ENCODE data around the gene PDE4D.

PDE4D gene

DNA sequence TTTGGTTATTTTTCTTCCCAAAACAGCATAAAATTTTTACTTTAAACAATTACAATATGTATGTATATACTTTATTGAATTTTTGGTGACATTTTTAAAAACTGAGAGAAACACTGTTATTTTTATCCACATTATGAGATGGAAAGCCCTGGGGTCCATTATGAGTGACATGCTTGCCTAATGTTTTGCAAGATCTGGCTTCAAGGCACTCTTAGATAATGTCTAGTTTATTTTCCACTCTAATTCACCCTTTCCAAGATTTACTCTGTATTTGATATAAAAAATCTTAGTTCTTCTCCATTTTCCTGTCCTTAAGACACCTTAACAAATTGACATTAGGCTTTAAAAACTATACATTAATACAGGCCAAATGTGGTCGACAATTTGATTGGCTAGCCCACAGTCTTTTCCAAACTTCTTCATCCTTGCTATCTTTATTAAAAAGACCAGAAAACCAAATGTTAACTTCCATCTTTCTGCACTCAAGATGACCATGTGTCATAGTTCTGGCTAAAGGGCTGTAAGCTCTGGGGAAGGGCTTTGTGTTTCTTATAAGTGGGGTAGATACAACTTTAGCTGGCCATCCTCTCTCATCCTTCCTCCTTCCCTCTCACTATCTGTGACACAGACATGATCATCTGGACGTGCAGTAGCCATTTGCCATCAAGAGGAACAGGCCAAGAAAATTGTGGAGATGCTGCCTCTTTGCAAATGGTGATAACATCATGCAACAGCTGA is 561.1 kb downstream of the PDE4D start:
- DNase-seq (ENCODE audit: low read depth, low spot score) = no peak
- no peak overlapping the region for H3K4me3 ChIP-seq (ENCODE audit: low read depth, low read length)
- TF ChIP-seq, protein P1, sequence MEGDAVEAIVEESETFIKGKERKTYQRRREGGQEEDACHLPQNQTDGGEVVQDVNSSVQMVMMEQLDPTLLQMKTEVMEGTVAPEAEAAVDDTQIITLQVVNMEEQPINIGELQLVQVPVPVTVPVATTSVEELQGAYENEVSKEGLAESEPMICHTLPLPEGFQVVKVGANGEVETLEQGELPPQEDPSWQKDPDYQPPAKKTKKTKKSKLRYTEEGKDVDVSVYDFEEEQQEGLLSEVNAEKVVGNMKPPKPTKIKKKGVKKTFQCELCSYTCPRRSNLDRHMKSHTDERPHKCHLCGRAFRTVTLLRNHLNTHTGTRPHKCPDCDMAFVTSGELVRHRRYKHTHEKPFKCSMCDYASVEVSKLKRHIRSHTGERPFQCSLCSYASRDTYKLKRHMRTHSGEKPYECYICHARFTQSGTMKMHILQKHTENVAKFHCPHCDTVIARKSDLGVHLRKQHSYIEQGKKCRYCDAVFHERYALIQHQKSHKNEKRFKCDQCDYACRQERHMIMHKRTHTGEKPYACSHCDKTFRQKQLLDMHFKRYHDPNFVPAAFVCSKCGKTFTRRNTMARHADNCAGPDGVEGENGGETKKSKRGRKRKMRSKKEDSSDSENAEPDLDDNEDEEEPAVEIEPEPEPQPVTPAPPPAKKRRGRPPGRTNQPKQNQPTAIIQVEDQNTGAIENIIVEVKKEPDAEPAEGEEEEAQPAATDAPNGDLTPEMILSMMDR (IDR thresholded peaks at IDR 0.05; ENCODE audit: low read depth, low read length) = no peak
- in situ Hi-C loops (cut with HindIII; ENCODE audit: low sequenced_read_pairs) = no loop called here

DNA sequence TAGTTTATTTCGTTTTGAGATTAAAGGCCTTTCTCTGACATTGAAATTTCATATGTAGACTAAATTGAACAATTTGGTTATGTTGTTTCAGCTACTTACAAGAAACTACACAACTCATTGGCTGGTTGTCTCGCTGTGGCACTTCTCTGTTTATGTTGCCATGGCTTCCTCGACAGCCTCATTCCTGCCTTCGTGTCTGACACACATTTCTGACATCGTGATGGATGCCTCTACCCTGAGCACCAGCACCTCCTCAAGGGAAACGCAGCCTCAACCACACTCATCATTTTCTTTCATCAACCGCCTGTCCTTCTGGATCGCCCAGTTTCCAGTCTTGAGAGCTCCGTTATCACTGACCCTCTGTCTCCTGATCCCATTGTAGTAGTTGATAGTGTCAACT is 562.8 kb downstream of the PDE4D start:
- no peak overlapping the region for H3K4me3 ChIP-seq (ENCODE audit: low read depth, low read length)
- no peak for DNase-seq (ENCODE audit: low read depth, low spot score)
- in situ Hi-C loops (cut with HindIII; ENCODE audit: low sequenced_read_pairs) = no loop called here
- TF ChIP-seq, protein P1 (IDR thresholded peaks at IDR 0.05; ENCODE audit: low read depth, low read length) = no peak

DNA sequence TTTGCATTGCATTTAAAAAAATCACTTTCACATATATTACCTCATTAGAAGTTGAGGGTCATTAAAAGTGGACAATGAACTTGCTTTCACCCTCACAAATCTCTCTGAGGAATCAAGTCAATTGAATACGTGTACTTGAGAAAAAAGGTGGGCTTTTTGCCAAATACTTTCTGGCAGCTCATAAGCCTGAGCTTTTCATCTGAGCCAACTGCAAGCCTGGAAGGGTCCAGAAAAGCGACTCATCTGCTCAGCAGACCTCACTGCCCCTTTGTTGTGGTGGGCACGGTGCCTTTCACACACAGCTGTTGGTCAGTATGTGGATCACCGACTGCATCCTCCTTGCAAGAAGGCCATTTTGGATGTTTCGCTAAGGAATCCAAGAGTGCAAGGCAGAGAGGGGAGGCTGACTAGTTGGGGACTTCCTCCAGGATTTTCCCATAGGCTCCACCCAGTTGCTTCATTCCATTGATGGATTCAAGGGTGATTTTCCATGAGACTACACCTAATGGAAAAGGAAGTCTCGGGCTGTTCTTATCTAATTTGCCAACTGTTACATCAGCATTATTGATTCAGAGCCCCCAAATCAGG is 564.7 kb downstream of the PDE4D start:
- in situ Hi-C loops (cut with HindIII; ENCODE audit: low sequenced_read_pairs) = no loop called here
- peak; percentile 81 for DNase-seq (ENCODE audit: low read depth, low spot score)

DNA sequence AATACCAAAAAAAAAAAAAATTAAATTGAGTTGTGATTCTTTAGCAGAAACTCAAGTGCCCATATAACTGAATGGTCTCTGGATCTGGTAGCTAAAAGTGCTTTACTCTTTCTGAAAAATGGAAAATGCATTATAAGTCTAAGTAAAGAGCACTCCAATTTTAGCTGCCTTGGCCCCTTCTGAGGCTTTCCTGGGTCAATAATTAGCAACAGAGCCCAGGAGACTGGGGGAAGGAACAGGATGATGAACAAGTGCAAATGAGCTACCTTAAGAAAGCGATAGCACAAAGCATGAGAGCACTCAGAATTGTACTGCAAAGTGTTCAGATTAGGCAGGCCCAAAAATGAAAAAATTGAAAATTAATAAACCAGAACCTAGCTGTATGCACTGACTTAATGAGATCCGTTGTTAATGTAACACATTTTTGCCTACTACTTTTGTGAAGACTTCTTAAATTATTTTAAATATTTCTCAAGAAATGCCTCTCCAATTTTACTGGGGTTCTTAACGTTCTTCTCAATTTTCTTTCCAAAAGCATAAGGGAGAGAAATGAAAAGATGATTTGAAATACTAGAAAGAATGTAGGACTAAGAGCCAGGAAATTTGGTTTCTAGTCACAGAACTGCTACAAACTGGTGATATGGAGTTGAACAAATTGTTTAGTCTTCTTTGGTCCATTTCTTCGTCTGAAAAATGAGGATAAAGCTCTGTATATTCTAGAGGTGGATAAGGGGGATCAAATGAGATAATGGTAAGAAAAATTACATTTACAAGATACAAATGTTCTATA is 566.1 kb downstream of the PDE4D start:
- TF ChIP-seq, protein P1 (IDR thresholded peaks at IDR 0.05; ENCODE audit: low read depth, low read length) = no peak
- in situ Hi-C loops (cut with HindIII; ENCODE audit: low sequenced_read_pairs) = no loop called here
- no peak for DNase-seq (ENCODE audit: low read depth, low spot score)
- no peak overlapping the region for H3K4me3 ChIP-seq (ENCODE audit: low read depth, low read length)

More for the DNA sequence above, 564.7 kb downstream of the PDE4D start:
- TF ChIP-seq, protein P1 (IDR thresholded peaks at IDR 0.05; ENCODE audit: low read depth, low read length) = no peak
- no peak overlapping the region for H3K4me3 ChIP-seq (ENCODE audit: low read depth, low read length)

DNA sequence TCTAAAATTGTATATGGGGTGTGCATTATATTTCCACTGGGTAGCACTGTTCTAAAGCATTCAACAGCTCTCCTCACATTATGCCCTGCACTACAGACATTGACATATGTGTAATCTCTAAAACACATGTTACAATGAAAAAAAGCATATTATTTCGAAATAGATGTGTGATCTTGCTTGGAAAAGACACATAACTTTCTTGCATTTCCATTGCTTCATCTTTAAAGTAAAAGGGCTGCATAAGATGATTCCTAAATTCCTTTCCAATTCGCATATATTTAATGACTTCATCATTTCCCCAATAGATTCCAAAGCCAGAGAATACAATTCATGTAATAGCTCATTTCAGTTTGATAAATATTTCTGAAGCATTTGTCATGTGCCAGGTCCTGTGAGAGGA is 566.9 kb downstream of the PDE4D start:
- in situ Hi-C loops (cut with HindIII; ENCODE audit: low sequenced_read_pairs) = no loop called here
- TF ChIP-seq, protein P1 (IDR thresholded peaks at IDR 0.05; ENCODE audit: low read depth, low read length) = no peak
- no peak overlapping the region for H3K4me3 ChIP-seq (ENCODE audit: low read depth, low read length)
- no peak for DNase-seq (ENCODE audit: low read depth, low spot score)

DNA sequence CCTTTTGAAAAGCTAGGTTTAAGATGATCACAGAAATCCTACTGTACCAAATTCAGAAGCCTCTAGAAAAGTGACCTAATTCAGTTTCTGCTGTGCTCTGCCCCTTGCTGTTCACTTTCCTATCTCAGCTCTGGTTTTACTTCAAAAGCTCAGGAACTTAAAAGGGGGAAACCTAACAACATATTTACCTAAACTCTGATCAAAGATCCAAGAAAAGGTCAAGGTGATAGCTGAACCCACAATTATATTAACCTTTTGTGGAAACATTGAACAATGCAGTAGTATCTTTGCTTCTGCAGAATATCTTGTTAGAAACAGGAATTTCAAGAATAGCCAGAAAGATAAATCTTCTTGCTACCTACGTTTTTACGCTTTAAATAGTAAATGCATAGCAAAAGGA is 568.5 kb downstream of the PDE4D start:
- in situ Hi-C loops (cut with HindIII; ENCODE audit: low sequenced_read_pairs) = no loop called here
- no peak for DNase-seq (ENCODE audit: low read depth, low spot score)
- H3K4me3 ChIP-seq (ENCODE audit: low read depth, low read length) = no peak overlapping the region
- TF ChIP-seq, protein P1 (IDR thresholded peaks at IDR 0.05; ENCODE audit: low read depth, low read length) = no peak

Measured in astrocyte of the spinal cord (primary cell).